Activated CD8-positive, alpha-beta memory T cell treated with anti-CD3 and anti-CD28 coated beads for 4 hours (primary cell): ENCODE results near the gene TMEM179B.

Experiments
- DNase-seq, 2 donors: peaks; one replicate each; pipeline ENCODE4 v3.0.0-alpha.2; 2020; ENCODE audit warnings: low read depth in 2 of 2

Gene TMEM179B

GRCh38 chr11:62832336-62833234 lies 45.4 kb downstream of the TMEM179B start, which contains the start of gene TEX54:
TEX54 (minus strand) TSS chr11:62832841.
- no peak for DNase-seq

- no peak for DNase-seq
These were observed 48.1 kb downstream of the TMEM179B start for GRCh38 chr11:62835336-62835735.

DNA sequence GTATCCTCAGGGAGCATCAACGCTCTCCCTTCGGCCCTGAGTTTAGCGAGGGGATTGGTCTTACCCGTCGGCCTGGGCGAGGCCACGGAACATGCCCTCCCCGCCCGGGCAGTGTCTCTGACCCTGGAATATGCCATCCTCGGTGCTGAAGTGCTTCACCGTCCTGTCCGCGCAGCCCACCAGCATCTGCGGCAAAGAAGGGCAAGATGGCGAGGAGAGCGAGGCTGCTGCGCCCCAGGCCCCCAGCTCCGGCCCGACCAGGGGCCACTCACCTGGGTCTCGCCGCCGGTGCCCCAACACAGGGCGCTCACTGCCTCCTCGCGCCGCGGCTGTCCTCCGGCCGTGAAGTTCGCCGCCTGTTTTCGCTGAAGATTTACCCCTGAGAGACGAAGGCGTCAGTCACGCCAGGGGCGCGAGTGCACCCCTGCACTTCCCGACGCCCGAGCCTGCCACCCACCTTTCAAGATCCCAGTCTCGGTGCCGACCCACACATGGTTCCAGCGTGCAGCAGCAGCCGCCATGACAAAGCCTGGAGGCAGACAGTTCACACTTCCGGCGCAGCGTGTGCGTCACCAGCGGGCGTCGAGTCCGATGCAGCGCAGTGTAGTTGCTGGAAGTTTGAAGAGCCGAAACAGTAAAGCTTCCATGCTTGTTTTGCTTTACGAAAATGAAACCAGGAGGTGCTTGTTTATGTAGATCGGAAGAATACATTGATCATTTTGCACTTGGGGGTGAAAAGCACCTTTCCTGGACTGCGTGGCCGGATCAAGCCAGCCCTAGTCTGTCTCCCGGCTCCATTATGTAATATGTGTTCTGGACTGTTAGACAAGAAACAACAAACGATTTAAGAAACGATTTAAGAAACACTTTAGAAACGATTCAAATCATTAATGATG lies 52.1 kb downstream of the TMEM179B start, which contains the start of gene WDR74:
TSS of gene WDR74 (minus strand) at position 541 of the 896 bp plus-strand sequence. CDS start at position 521, 20 bp downstream.
- peak; percentile 80 to 90 for DNase-seq
